GM12801 (cell line): ENCODE measurements around the gene FBXO3.

Experiments used
- CTCF ChIP-seq: IDR thresholded peaks from one replicate; pipeline ENCODE4 v1.5.1; 2011; ENCODE audit warnings: control low read depth; ENCODE audit not compliant: insufficient read length; ENCODE audit errors: extremely low read depth

FBXO3 gene

GRCh38 chr11:33691066-33691864 is 83.1 kb downstream of the FBXO3 start:
- TF ChIP-seq CTCF: no peak
